ENCODE measurements around the gene NPAS4. TPM values are rescaled to one million over a fixed set of nuclear protein-coding genes. Genes with fewer than 3 reads are reported as not detected.
"Not testable (repeated sequence)": the region's sequence is repeated elsewhere in the genome, so short reads cannot be mapped to it uniquely, and the experiment has no call there.

NPAS4 gene
- total and polyA plus RNA-seq, 2 of the 13 experiments (the other 11 are each of a cell fraction or from before 2014, with no cell fraction given) = not detected

DNA sequence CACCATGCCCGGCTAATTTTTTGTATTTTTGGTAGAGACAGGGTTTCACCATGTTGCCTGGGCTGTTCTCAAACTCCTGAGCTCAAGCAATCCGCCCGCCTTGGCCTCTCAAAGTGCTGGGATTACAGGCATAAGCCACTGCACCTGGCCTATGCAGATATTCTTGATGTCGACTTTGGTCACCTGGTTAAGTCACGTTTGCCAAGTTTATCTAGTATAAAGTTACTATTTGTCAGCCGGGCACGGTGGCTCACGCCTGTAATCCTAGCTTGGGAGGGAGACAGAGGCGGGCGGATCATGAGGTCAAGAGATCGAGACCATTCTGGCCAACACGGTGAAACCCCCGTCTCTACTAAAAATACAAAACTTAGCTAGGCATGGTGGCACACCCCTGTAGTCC, 36.5 kb upstream of the NPAS4 start:
- H3K36me3 ChIP-seq (replicated peaks in 1 of 2; ENCODE audit: control insufficient read depth in 1 of 2, insufficient read depth in 2 of 2, low read length in 2 of 2); H3K27ac ChIP-seq (ENCODE audit: extremely low read length, insufficient read depth, low read length); ATAC-seq; H2AFZ ChIP-seq (ENCODE audit: low read length); H3K79me2 ChIP-seq (ENCODE audit: insufficient read depth, low read length); H3K9me3 ChIP-seq (ENCODE audit: low read length); in situ Hi-C loops (cut with HindIII; ENCODE audit: extremely low pct_ligation_motif_present, low pct_unique_long_range_greater_than_20kb); H3K9ac ChIP-seq (ENCODE audit: insufficient read depth, low read depth, low read length); H3K27me3 ChIP-seq (ENCODE audit: control insufficient read depth in 1 of 2, insufficient read depth in 2 of 2, low read length in 2 of 2); DNase-seq (ENCODE audit: low spot score); H4K20me1 ChIP-seq (ENCODE audit: insufficient read depth, low read length); CTCF ChIA-PET (ENCODE audit: low intra/inter-chr PET ratio, low total read pairs); FAIRE-seq; H3K4me2 ChIP-seq (ENCODE audit: low read depth, low read length); H3K4me3 ChIP-seq (replicated peaks in 1 of 3; ENCODE audit: insufficient read depth in 1 of 3, low read depth in 2 of 3, low read length in 3 of 3); BruUV-seq (replicated peaks): not testable (repeated sequence)
- peaks cover 20% of the 10 kb centered on the region for H3K4me1 ChIP-seq (ENCODE audit: insufficient read depth, low read length)
- POLR2A ChIA-PET = interaction anchor here (1.1 kb wide), 1 partner anchor 856 kb away, joined by 3 read pairs; no protein-coding TSS in a partner anchor
- WGBS (ENCODE audit: low lambda C conversion rate) = 39% methylated on average over 5 of the region's 13 CpGs
- TF ChIP-seq BHLHE40 (IDR thresholded peaks at IDR 0.05; ENCODE audit: low read length) (peak; percentile 23; the same call in 1 of the 2 replicates), SIX1 (CRISPR knock-in tag; IDR thresholded peaks at IDR 0.05; ENCODE audit: borderline replicate concordance) (0 out of 2 replicates have a peak, but pooled peaks have one; percentile 55), ZNF460 (CRISPR knock-in tag; IDR thresholded peaks at IDR 0.05; ENCODE audit: borderline replicate concordance) (peak; percentile 13; the same call in 1 of the 2 replicates)
- intact Hi-C loops (cut with micrococcal nuclease; ENCODE audit: unreplicated experiment) = loop anchor here (10.0 kb wide), 1 partner anchor 70 kb away; the partner anchor contains the start of gene CD248

DNA sequence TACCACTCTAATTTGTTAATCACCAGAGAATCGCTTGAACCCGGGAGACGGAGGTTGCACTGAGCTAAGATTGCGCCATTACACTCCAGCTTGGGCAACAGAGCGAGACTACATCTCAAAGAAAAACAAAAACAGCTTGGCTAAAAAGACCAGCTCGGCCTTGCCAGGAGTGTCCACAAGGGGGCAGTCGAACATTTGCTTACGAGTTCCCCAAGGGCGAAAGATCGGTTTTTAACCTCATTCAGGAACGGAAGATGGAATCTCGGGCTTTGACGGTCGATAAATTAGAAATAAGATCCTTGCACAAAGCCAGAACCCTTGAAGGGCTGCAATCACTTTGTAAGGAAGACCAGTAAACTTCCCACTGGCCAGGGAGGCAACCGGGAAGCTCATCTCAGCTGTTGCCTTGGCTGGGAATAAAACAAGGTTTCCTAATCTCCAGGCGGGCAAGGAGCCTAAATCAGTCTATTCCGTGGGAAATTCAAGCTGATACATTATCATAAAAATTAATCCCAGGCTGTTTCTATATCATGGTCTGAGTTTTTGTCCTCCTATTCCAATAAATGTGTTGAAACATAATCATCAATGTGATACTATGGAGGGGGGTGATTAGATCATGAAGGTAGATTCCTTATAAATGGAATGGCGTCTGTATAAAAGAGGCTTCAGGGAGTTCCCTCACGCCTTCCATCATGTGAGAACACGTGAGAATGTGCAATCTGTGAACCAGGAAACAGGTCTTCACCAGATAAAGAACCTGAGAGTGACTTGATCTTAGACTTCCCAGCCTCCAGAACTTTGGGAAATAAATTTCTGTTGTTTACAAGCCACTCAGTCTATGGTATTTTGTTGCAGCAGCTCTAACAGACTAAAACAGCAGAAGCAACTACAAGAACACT, 34.4 kb upstream of the NPAS4 start:
- BruUV-seq (replicated peaks) = no TSS peak
- H4K20me1 ChIP-seq (ENCODE audit: insufficient read depth, low read length) = no peaks in the 10 kb centered on the region
- ATAC-seq (peak; percentile 66), FAIRE-seq (peak; percentile 91), DNase-seq (ENCODE audit: low spot score) (peak; percentile 66)
- no peak overlapping the region for H3K27ac ChIP-seq (ENCODE audit: extremely low read length, insufficient read depth, low read length)
- 4% methylated on average over 20 of the region's 20 CpGs for WGBS (ENCODE audit: low lambda C conversion rate)
- H2AFZ ChIP-seq (ENCODE audit: low read length) = peak overlapping the region; percentile 87
- intact Hi-C loops (cut with micrococcal nuclease; ENCODE audit: unreplicated experiment) (loop anchor here (10.0 kb wide), 1 partner anchor 72 kb away; the partner anchor contains the start of gene CD248), in situ Hi-C loops (cut with HindIII; ENCODE audit: extremely low pct_ligation_motif_present, low pct_unique_long_range_greater_than_20kb) (no loop called here)
- H3K79me2 ChIP-seq (ENCODE audit: insufficient read depth, low read length) = no peaks in the 10 kb centered on the region
- peak overlapping the region; percentile 87 for H3K4me2 ChIP-seq (ENCODE audit: low read depth, low read length)
- ChIA-PET CTCF (ENCODE audit: low intra/inter-chr PET ratio, low total read pairs) (interaction anchor here (1.0 to 1.5 kb wide), 5 partner anchors 22 to 164 kb away, joined by 3 to 6 read pairs (median 4); no protein-coding TSS in a partner anchor), POLR2A (interaction anchor here (0.7 to 1.9 kb wide), 3 partner anchors 35 to 74 kb away, joined by 3 to 7 read pairs (median 4); partner anchors contain the start of gene MRPL11)
- peak overlapping the region; percentile 34; the same call in 1 of the 2 replicates for H3K9ac ChIP-seq (ENCODE audit: insufficient read depth, low read depth, low read length)
- H3K36me3 ChIP-seq (replicated peaks in 1 of 2; ENCODE audit: control insufficient read depth in 1 of 2, insufficient read depth in 2 of 2, low read length in 2 of 2) = no peaks in the 10 kb centered on the region
- peak overlapping the region in 2 of 3 experiments; percentile 41 to 65; a peak in 4 of 6 replicates for H3K4me3 ChIP-seq (replicated peaks in 1 of 3; ENCODE audit: insufficient read depth in 1 of 3, low read depth in 2 of 3, low read length in 3 of 3)
- H3K27me3 ChIP-seq (ENCODE audit: control insufficient read depth in 1 of 2, insufficient read depth in 2 of 2, low read length in 2 of 2) = peaks cover 0 to 5% of the 10 kb centered on the region in 2 experiments; a peak in 1 of 5 replicates
- peaks cover 20% of the 10 kb centered on the region for H3K4me1 ChIP-seq (ENCODE audit: insufficient read depth, low read length)
- no peaks in the 10 kb centered on the region for H3K9me3 ChIP-seq (ENCODE audit: low read length)
- TF ChIP-seq XRCC5 (optimal IDR thresholded peaks at IDR 0.05; ENCODE audit: low read length) (peak; percentile 68), SKIL (CRISPR knock-in tag; IDR thresholded peaks at IDR 0.05; ENCODE audit: borderline replicate concordance) (no peak), PCBP1 (IDR thresholded peaks at IDR 0.05; ENCODE audit: borderline replicate concordance, low read depth, low read length) (no peak), ZBTB33 (CRISPR knock-in tag; IDR thresholded peaks at IDR 0.05) (0 out of 2 replicates have a peak, but pooled peaks have one; percentile 44), ZBTB20 (CRISPR knock-in tag; IDR thresholded peaks at IDR 0.05; ENCODE audit: borderline replicate concordance, low read depth) (no peak), CEBPB (IDR thresholded peaks at IDR 0.05; ENCODE audit: borderline replicate concordance, low read depth, low read length) (peak; percentile 88), ZMYM3 (CRISPR knock-in tag; IDR thresholded peaks at IDR 0.05) (0 out of 2 replicates have a peak, but pooled peaks have one; percentile 31)

All from HepG2 (cell line).